CD14-positive monocyte (primary cell): ENCODE results near the gene VSTM2L. TPM values are rescaled to one million over a fixed set of nuclear protein-coding genes. Genes with fewer than 3 reads are reported as not detected.

Source experiments
- DNase-seq, 3 donors: peaks; one replicate each; pipeline ENCODE4 v3.0.0-alpha.2; 2011 to 2022
- H2AFZ ChIP-seq: 2 replicates; pipeline ENCODE4 v1.6.0; 2012; ENCODE audit warnings: mild to moderate bottlenecking, low read depth, low read length, inconsistent platforms; ENCODE audit not compliant: insufficient read depth, poor library complexity, severe bottlenecking
- H3K27ac ChIP-seq, 2 donors: 1 replicate in 1 of 2; 2 replicates in 1 of 2; pipeline ENCODE4 v1.5.1; 2012 to 2013; ENCODE audit warnings: low read length in 2 of 2, control low read depth in 1 of 2, inconsistent platforms in 1 of 2, low read depth in 1 of 2, mild to moderate bottlenecking in 1 of 2
- H3K27me3 ChIP-seq, 2 donors: one replicate each; pipeline versions ENCODE4 v1.6.0 to v1.6.1; 2011 to 2013; ENCODE audit warnings: low read length in 2 of 2; ENCODE audit not compliant: control insufficient read depth in 2 of 2, insufficient read depth in 2 of 2
- H3K36me3 ChIP-seq, 2 donors: replicated peaks in 1 of 2; 1 replicate in 1 of 2; 2 replicates in 1 of 2; pipeline versions ENCODE4 v1.5.1 to v1.6.1; 2012 to 2013; ENCODE audit warnings: low read length in 2 of 2, control low read depth in 1 of 2, inconsistent platforms in 1 of 2, mild to moderate bottlenecking in 1 of 2; ENCODE audit not compliant: insufficient read depth in 2 of 2, control insufficient read depth in 1 of 2
- H3K4me1 ChIP-seq, 2 donors: 1 replicate in 1 of 2; 2 replicates in 1 of 2; pipeline versions ENCODE4 v1.5.1 to v1.6.1; 2012 to 2013; ENCODE audit warnings: low read length in 2 of 2, control low read depth in 1 of 2, inconsistent platforms in 1 of 2, mild to moderate bottlenecking in 1 of 2, moderate library complexity in 1 of 2; ENCODE audit not compliant: insufficient read depth in 2 of 2, control insufficient read depth in 1 of 2
- H3K4me2 ChIP-seq: replicated peaks from 2 replicates; pipeline ENCODE3; 2012; ENCODE audit warnings: low read length, moderate library complexity, mild to moderate bottlenecking; ENCODE audit not compliant: poor library complexity, severe bottlenecking; ENCODE audit errors: extremely low read depth
- H3K4me3 ChIP-seq, 3 experiments: fragments of 200-600 bp in 1 of 3; sonication (generic) in 1 of 3; replicated peaks in 1 of 3; 1 replicate in 2 of 3; 2 replicates in 1 of 3; pipeline ENCODE4 v1.5.1; 2011 to 2013; ENCODE audit warnings: low read length in 3 of 3, mild to moderate bottlenecking in 3 of 3, control low read depth in 2 of 3, low read depth in 2 of 3, inconsistent platforms in 1 of 3, moderate library complexity in 1 of 3
- H3K79me2 ChIP-seq: 2 replicates; pipeline ENCODE4 v1.6.0; 2012; ENCODE audit warnings: mild to moderate bottlenecking, control low read depth, inconsistent platforms, low read length, moderate library complexity; ENCODE audit not compliant: insufficient read depth
- H3K9ac ChIP-seq: 2 replicates; pipeline ENCODE4 v1.6.0; 2017; ENCODE audit warnings: low read length, mild to moderate bottlenecking; ENCODE audit not compliant: insufficient read depth, poor library complexity, severe bottlenecking
- H3K9me3 ChIP-seq, 2 donors: replicated peaks in 1 of 2; 1 replicate in 1 of 2; 2 replicates in 1 of 2; pipeline versions ENCODE4 v1.5.1 to v1.6.1; 2012 to 2013; ENCODE audit warnings: low read length in 2 of 2, control low read depth in 1 of 2; ENCODE audit not compliant: control insufficient read depth in 1 of 2, insufficient read depth in 1 of 2
- H4K20me1 ChIP-seq: 2 replicates; pipeline ENCODE4 v1.6.0; 2012; ENCODE audit warnings: mild to moderate bottlenecking, low read length, control low read depth, moderate library complexity; ENCODE audit not compliant: insufficient read depth
- H3K27ac Mint-ChIP-seq, 7 donors: one replicate each; pipeline ENCODE4 v1.8.0; 2020; ENCODE audit warnings: mild to moderate bottlenecking in 7 of 7, mixed read lengths in 7 of 7, moderate library complexity in 6 of 7, inconsistent platforms in 2 of 7
- H3K27me3 Mint-ChIP-seq, 3 donors: one replicate each; pipeline ENCODE4 v1.8.0; 2021 to 2022; ENCODE audit warnings: low read depth in 3 of 3, mild to moderate bottlenecking in 3 of 3, mixed read lengths in 3 of 3, moderate library complexity in 3 of 3, inconsistent platforms in 1 of 3
- H3K36me3 Mint-ChIP-seq, 2 donors: one replicate each; pipeline ENCODE4 v1.8.0; 2020; ENCODE audit warnings: mixed read lengths in 2 of 2, inconsistent platforms in 1 of 2, mild to moderate bottlenecking in 1 of 2
- H3K4me1 Mint-ChIP-seq: one replicate; pipeline ENCODE4 v1.8.0; 2020; ENCODE audit warnings: mild to moderate bottlenecking, mixed read lengths
- H3K4me3 Mint-ChIP-seq, 2 donors: one replicate each; pipeline ENCODE4 v1.8.0; 2020; ENCODE audit warnings: mild to moderate bottlenecking in 2 of 2, mixed read lengths in 2 of 2, moderate library complexity in 1 of 2
- H3K9me3 Mint-ChIP-seq, 7 donors: one replicate each; pipeline ENCODE4 v1.8.0; 2020 to 2022; ENCODE audit warnings: mixed read lengths in 7 of 7, mild to moderate bottlenecking in 6 of 7, moderate library complexity in 6 of 7, inconsistent platforms in 2 of 7
- CTCF ChIP-seq: fragments of 200-600 bp; IDR thresholded peaks from one replicate; pipeline ENCODE4 v1.8.0; 2022; ENCODE audit warnings: antibody characterized with exemption, mild to moderate bottlenecking
- WGBS: methylation state at CpG from one replicate; pipeline ENCODE4 v1.1.5; 2013; ENCODE audit warnings: missing lambda C conversion rate; ENCODE audit not compliant: insufficient coverage; 5-methylcytosine and 5-hydroxymethylcytosine counted together
- intact Hi-C, 2 donors: fragments of 100-400 bp; cut with micrococcal nuclease; formaldehyde crosslinking; loops; one replicate each; pipeline versions ENCODE4 v1.15.0 to v1.15.1; 2023
- polyA plus RNA-seq, 3 donors: library from polyadenylated mRNA; depleted of rRNA in 1 of 3; unstranded in 2 of 3; stranded (reverse) in 1 of 3; fragments of 300-500 nt in 2 of 3; fragments of >200 nt in 1 of 3; fragmentation: Illumina TruSeq in 2 of 3; gene quantifications; 1 replicate in 2 of 3; 2 replicates in 1 of 3; pipeline ENCODE4 v1.2.3, GENCODE V29; 2012 to 2021

VSTM2L gene
- polyA plus RNA-seq, 3 donors = not detected

GRCh38 chr20:37890108-37890507, 12.8 kb upstream of the VSTM2L start:
- Histone ChIP-seq H3K9me3 (no peaks in the 10 kb centered on the region), H4K20me1 (no peaks in the 10 kb centered on the region), H3K27ac (no peak overlapping the region), H2AFZ (no peak overlapping the region), H3K36me3 (no peaks in the 10 kb centered on the region), H3K4me2 (no peak overlapping the region), H3K79me2 (no peaks in the 10 kb centered on the region), H3K9ac (no peak overlapping the region), H3K4me3 (no peak overlapping the region), H3K27me3 (no peaks in the 10 kb centered on the region), H3K4me1 (no peaks in the 10 kb centered on the region)
- no peak for DNase-seq
- no peak for TF ChIP-seq CTCF
- Mint-ChIP-seq H3K27me3 (peaks cover 4 to 7% (median 4%) of the 10 kb centered on the region in 3 donors), H3K27ac (peak overlapping the region in 1 of 7 donors; percentile 0), H3K4me3 (no peak overlapping the region), H3K4me1 (peaks cover 4% of the 10 kb centered on the region), H3K9me3 (peaks cover 0 to 2% (median 0%) of the 10 kb centered on the region in 7 donors), H3K36me3 (no peaks in the 10 kb centered on the region)
- WGBS = no CpG with 5 or more reads among the region's 5 CpGs
- intact Hi-C loops = no loop called here

GRCh38 chr20:37890643-37891042, 12.3 kb upstream of the VSTM2L start:
- no peak overlapping the region for H3K9ac ChIP-seq
- Mint-ChIP-seq H3K4me1 (peaks cover 4% of the 10 kb centered on the region), H3K27me3 (peaks cover 4 to 6% (median 4%) of the 10 kb centered on the region in 3 donors), H3K27ac (no peak overlapping the region), H3K4me3 (no peak overlapping the region), H3K9me3 (peaks cover 0 to 2% (median 0%) of the 10 kb centered on the region in 7 donors), H3K36me3 (no peaks in the 10 kb centered on the region)
- no peak overlapping the region for H3K27ac ChIP-seq
- H3K27me3 ChIP-seq = no peaks in the 10 kb centered on the region
- no peak for TF ChIP-seq CTCF
- no peaks in the 10 kb centered on the region for H3K79me2 ChIP-seq
- H3K4me3 ChIP-seq = no peak overlapping the region
- no peaks in the 10 kb centered on the region for H4K20me1 ChIP-seq
- H2AFZ ChIP-seq = no peak overlapping the region
- no peaks in the 10 kb centered on the region for H3K36me3 ChIP-seq
- intact Hi-C loops = no loop called here
- H3K9me3 ChIP-seq = no peaks in the 10 kb centered on the region
- H3K4me2 ChIP-seq = no peak overlapping the region
- WGBS = 93% methylated on average over 13 of the region's 13 CpGs
- DNase-seq = no peak
- no peaks in the 10 kb centered on the region for H3K4me1 ChIP-seq
